ENCODE results near the gene FTCD. TPM values are rescaled to one million over a fixed set of nuclear protein-coding genes. Genes with fewer than 3 reads are reported as not detected.

The FTCD gene
- total and polyA plus RNA-seq, 2 of the 8 experiments (the other 6 are each of a cell fraction or from before 2014, with no cell fraction given): 3.3 to 4.9 TPM

GRCh38 chr21:46156378-46156645, 933 bp upstream of the FTCD start:
- Histone ChIP-seq H2AFZ (ENCODE audit: low read length) (no peak overlapping the region), H2BK12ac (ENCODE audit: low read depth, low read length) (no peak overlapping the region), H4K91ac (replicated peaks; ENCODE audit: insufficient read length, low read length) (peak overlapping the region; percentile 81), H3K18ac (ENCODE audit: extremely low read depth, low read length) (no peak overlapping the region), H3K23ac (ENCODE audit: insufficient read length) (no peak overlapping the region), H3K4me2 (ENCODE audit: insufficient read depth in 1 of 2, low read depth in 2 of 2, low read length in 2 of 2) (no peak overlapping the region), H3K27ac (ENCODE audit: low read depth, low read length) (no peak overlapping the region), H3K27me3 (replicated peaks in 1 of 4; ENCODE audit: control insufficient read depth in 3 of 4, extremely low read depth in 1 of 4, insufficient read depth in 3 of 4, low read length in 3 of 4) (no peaks in the 10 kb centered on the region), H3K23me2 (ENCODE audit: low read depth, low read length) (no peaks in the 10 kb centered on the region), H4K8ac (ENCODE audit: extremely low read depth, insufficient read depth, low read length) (no peak overlapping the region), H4K5ac (ENCODE audit: insufficient read length, low read depth, low read length) (no peak overlapping the region), H2BK120ac (replicated peaks; ENCODE audit: low read depth, low read length) (no peak overlapping the region), H3K79me2 (ENCODE audit: control insufficient read depth in 1 of 2, insufficient read depth in 2 of 2, low read length in 2 of 2) (no peaks in the 10 kb centered on the region), H3K36me3 (ENCODE audit: control insufficient read depth in 2 of 4, insufficient read depth in 4 of 4, low read length in 3 of 4) (peaks cover 0 to 9% (median 6%) of the 10 kb centered on the region in 4 experiments; a peak in 5 of 8 replicates), H2BK15ac (ENCODE audit: low read length) (no peak overlapping the region), H3K79me1 (ENCODE audit: low read depth, low read length) (no peaks in the 10 kb centered on the region; the same call in 1 of the 2 replicates), H2BK20ac (ENCODE audit: low read length) (no peak overlapping the region), H3K4ac (replicated peaks; ENCODE audit: insufficient read length, low read depth, low read length) (no peak overlapping the region), H3K14ac (ENCODE audit: insufficient read length) (no peak overlapping the region), H3K4me1 (replicated peaks in 1 of 4; ENCODE audit: control insufficient read depth in 3 of 4, insufficient read depth in 4 of 4, low read length in 3 of 4) (peaks cover 0 to 20% (median 13%) of the 10 kb centered on the region in 4 experiments; a peak in 5 of 7 replicates), H2AK5ac (ENCODE audit: low read depth, low read length) (no peak overlapping the region; the same call in 1 of the 2 replicates), H3K4me3 (ENCODE audit: extremely low read depth in 1 of 4, insufficient read depth in 2 of 4, low read depth in 3 of 4, low read length in 4 of 4) (no peak overlapping the region), H4K20me1 (replicated peaks in 1 of 2; ENCODE audit: control insufficient read depth in 1 of 2, insufficient read depth in 2 of 2, low read length in 2 of 2) (peaks cover 0 to 4% of the 10 kb centered on the region in 2 experiments), H3K56ac (replicated peaks; ENCODE audit: insufficient read length, low read depth, low read length) (no peak overlapping the region), H2BK5ac (ENCODE audit: low read depth, low read length) (peak overlapping the region; percentile 52; the same call in 1 of the 2 replicates), H3K9me3 (ENCODE audit: insufficient read depth in 2 of 2, low read depth in 1 of 2, low read length in 1 of 2) (peaks cover 4 to 16% of the 10 kb centered on the region in 2 experiments; a peak in 2 of 4 replicates), H3K9ac (replicated peaks in 1 of 4; ENCODE audit: extremely low read depth in 1 of 4, low read depth in 3 of 4, low read length in 3 of 4) (no peak overlapping the region; a peak in 1 of 7 replicates)
- TF ChIP-seq KDM1A (IDR thresholded peaks at IDR 0.05; ENCODE audit: borderline replicate concordance, low read length) (no peak), ATF2 (IDR thresholded peaks at IDR 0.05; ENCODE audit: low read length) (no peak), RAD21 (IDR thresholded peaks at IDR 0.05 in 1 of 2, conservative IDR thresholded peaks at IDR 0.05 in 1 of 2; ENCODE audit: low read depth in 2 of 2, low read length in 2 of 2) (no peak), CHD2 (IDR thresholded peaks at IDR 0.05; ENCODE audit: low read length) (no peak), BACH1 (IDR thresholded peaks at IDR 0.05; ENCODE audit: low read length) (no peak), NRF1 (IDR thresholded peaks at IDR 0.05; ENCODE audit: low read depth, low read length) (no peak), SP2 (IDR thresholded peaks at IDR 0.05; ENCODE audit: low read length) (no peak), JUN (IDR thresholded peaks at IDR 0.05; ENCODE audit: low read depth, low read length) (no peak), SIN3A (conservative IDR thresholded peaks at IDR 0.05 in 1 of 2, IDR thresholded peaks at IDR 0.05 in 1 of 2; ENCODE audit: low read depth in 1 of 2, low read length in 2 of 2) (no peak), TCF12 (IDR thresholded peaks at IDR 0.05; ENCODE audit: low read depth, low read length) (no peak)
- 80% methylated on average over 1 of the region's 7 CpGs; no CpG with 5 or more reads in 1 of the 2 experiments for WGBS, 2 experiments (ENCODE audit: extremely low coverage in 1 of 2, insufficient coverage in 1 of 2, insufficient read length in 1 of 2, insufficient replicate concordance in 2 of 2, low coverage in 1 of 2, low lambda C conversion rate in 2 of 2, missing lambda C conversion rate in 1 of 2)
- DNase-seq (ENCODE audit: low read depth in 1 of 2, low spot score in 2 of 2) (peak in 1 of 2 experiments; percentile 37), FAIRE-seq (no peak)
- ChIA-PET POLR2A (ENCODE audit: partially characterized antibody) (no interaction called here), CTCF (ENCODE audit: partially characterized antibody) (interaction anchor here (1.5 kb wide), 1 partner anchor 13 kb away, joined by 5 read pairs; no protein-coding TSS in a partner anchor)

Data from H1 (cell line).